PC-3 (cell line): ENCODE results near the gene A3GALT2. TPM values are rescaled to one million over a fixed set of nuclear protein-coding genes. Genes with fewer than 3 reads are reported as not detected.

Experiments
- ATAC-seq: fragments of 200-7000 bp; cut with Tn5 transposase; 2 replicates; pipeline ENCODE4 v1.9.1; 2020; ENCODE audit warnings: mild to moderate bottlenecking, moderate library complexity
- BruUV-seq: library from RNA; stranded (reverse); fragments of 400-500 nt; replicated peaks from 2 replicates; lab custom pipeline; 2021; lab: Mats Ljungman, UMichigan
- CTCF ChIA-PET: fragments of 300-600 bp; sonication (Branson Sonifier 250); formaldehyde crosslinking; loops from one replicate; lab custom pipeline; 2022; ENCODE audit warnings: antibody characterized with exemption; lab: Charles Lee
- POLR2A ChIA-PET: fragments of 300-600 bp; sonication (Branson Sonifier 250); formaldehyde crosslinking; loops from one replicate; lab custom pipeline; 2022; ENCODE audit warnings: antibody characterized with exemption; ENCODE audit not compliant: unreplicated experiment; lab: Charles Lee
- DNase-seq: peaks from one replicate; pipeline ENCODE4 v3.0.0-alpha.2; 2015
- H2AFZ ChIP-seq: fragments of 300-600 bp; sonication (generic); 2 replicates; pipeline ENCODE4 v1.6.0; 2016; ENCODE audit warnings: antibody characterized with exemption, low read length
- H3F3A ChIP-seq: fragments of 300-600 bp; sonication (generic); one replicate; pipeline ENCODE4 v1.6.0; 2017; ENCODE audit warnings: antibody characterized with exemption, low read length, control low read depth, mild to moderate bottlenecking; ENCODE audit not compliant: unreplicated experiment
- H3K27ac ChIP-seq: fragments of 300-600 bp; sonication (generic); 2 replicates; pipeline ENCODE4 v1.5.1; 2016; ENCODE audit warnings: mild to moderate bottlenecking, low read length
- H3K27me3 ChIP-seq: fragments of 300-600 bp; sonication (generic); 2 replicates; pipeline ENCODE4 v1.6.1; 2016; ENCODE audit warnings: low read length, mixed read lengths
- H3K36me3 ChIP-seq: fragments of 300-600 bp; sonication (generic); 2 replicates; pipeline ENCODE4 v1.6.1; 2016; ENCODE audit warnings: low read depth, mixed run types, low read length, mixed read lengths
- H3K4me1 ChIP-seq: fragments of 300-600 bp; sonication (generic); 2 replicates; pipeline ENCODE4 v1.5.1; 2016; ENCODE audit warnings: low read length; ENCODE audit not compliant: insufficient read depth
- H3K4me2 ChIP-seq: fragments of 300-600 bp; sonication (generic); 2 replicates; pipeline ENCODE4 v1.6.0; 2016; ENCODE audit warnings: low read length
- H3K4me3 ChIP-seq: fragments of 300-600 bp; sonication (generic); 2 replicates; pipeline ENCODE4 v1.5.1; 2016; ENCODE audit warnings: mild to moderate bottlenecking, low read length, mixed read lengths
- H3K79me2 ChIP-seq: fragments of 300-600 bp; sonication (generic); 2 replicates; pipeline ENCODE4 v1.6.1; 2017; ENCODE audit warnings: low read length, mixed read lengths
- H3K9ac ChIP-seq: fragments of 300-600 bp; sonication (generic); 2 replicates; pipeline ENCODE4 v1.6.0; 2016; ENCODE audit warnings: mild to moderate bottlenecking, low read length
- H3K9me2 ChIP-seq: fragments of 300-600 bp; sonication (generic); replicated peaks from 2 replicates; pipeline ENCODE4 v1.6.1; 2016; ENCODE audit warnings: mixed run types, low read length, mixed read lengths
- H3K9me3 ChIP-seq: fragments of 300-600 bp; sonication (generic); 2 replicates; pipeline ENCODE4 v1.6.1; 2016; ENCODE audit warnings: low read length, mixed read lengths
- H4K20me1 ChIP-seq: fragments of 300-600 bp; sonication (generic); 2 replicates; pipeline ENCODE4 v1.6.1; 2016; ENCODE audit warnings: low read length, mixed read lengths
- CTCF ChIP-seq: fragments of 300-600 bp; sonication (generic); conservative IDR thresholded peaks from 2 replicates; pipeline ENCODE4 v1.5.1; 2017; ENCODE audit warnings: antibody characterized with exemption, low read depth, mild to moderate bottlenecking, low read length
- EZH2 ChIP-seq: fragments of 300-600 bp; sonication (generic); IDR thresholded peaks from one replicate; pipeline ENCODE4 v1.6.1; 2017; ENCODE audit warnings: antibody characterized with exemption, mild to moderate bottlenecking, low read length; ENCODE audit not compliant: unreplicated experiment
- EZH2phosphoT487 ChIP-seq: fragments of 300-600 bp; sonication (generic); IDR thresholded peaks from 2 replicates; pipeline ENCODE4 v1.6.1; 2018; ENCODE audit warnings: mild to moderate bottlenecking, antibody characterized with exemption, low read length, borderline replicate concordance
- intact Hi-C: fragments of 100-400 bp; cut with micrococcal nuclease; formaldehyde crosslinking; loops from 2 replicates; pipeline ENCODE4 v1.9.0; 2023
- total RNA-seq: library from RNA; depleted of rRNA; stranded (reverse); fragments of >200 nt; gene quantifications from 2 replicates; pipeline ENCODE4 v1.2.3, GENCODE V29; 2014

The A3GALT2 gene
- total RNA-seq, 1 experiment from 2014 or later, result not detected

GRCh38 chr1:33322870-33323585, 2.1 kb upstream of the A3GALT2 start:
- POLR2A ChIA-PET, result interaction anchor here (0.6 kb wide), 1 partner anchor 16 kb away, joined by 3 read pairs; no protein-coding TSS in a partner anchor
- peaks cover 5% of the 10 kb centered on the region; the same call in 1 of the 2 replicates for H4K20me1 ChIP-seq
- H3K36me3 ChIP-seq, result peaks cover 54% of the 10 kb centered on the region

GRCh38 chr1:33322109-33322508, 1.2 kb upstream of the A3GALT2 start:
- ChIA-PET CTCF (no interaction called here), POLR2A (no interaction called here)
- Histone ChIP-seq H3K4me2 (no peak overlapping the region), H3K9ac (no peak overlapping the region), H3K4me3 (no peak overlapping the region), H3F3A (no peaks in the 10 kb centered on the region), H3K27me3 (no peaks in the 10 kb centered on the region), H3K9me3 (no peaks in the 10 kb centered on the region), H3K27ac (no peak overlapping the region), H3K36me3 (peaks cover 44% of the 10 kb centered on the region), H3K4me1 (peaks cover 10% of the 10 kb centered on the region), H3K9me2 (no peaks in the 10 kb centered on the region), H4K20me1 (peaks cover 4% of the 10 kb centered on the region; the same call in 1 of the 2 replicates), H2AFZ (no peak overlapping the region), H3K79me2 (no peaks in the 10 kb centered on the region)
- ATAC-seq (no peak; the same call in 1 of the 2 replicates), DNase-seq (no peak)
- no TSS peak for BruUV-seq
- TF ChIP-seq EZH2 (no peak), EZH2phosphoT487 (no peak), CTCF (no peak)
- intact Hi-C loops, result no loop called here

More at GRCh38 chr1:33322870-33323585, 2.1 kb upstream of the A3GALT2 start:
- BruUV-seq, result no TSS peak
- ATAC-seq, result no peak
- Histone ChIP-seq H3K9ac (no peak overlapping the region), H3F3A (peaks cover 4% of the 10 kb centered on the region), H3K9me3 (no peaks in the 10 kb centered on the region), H3K27ac (no peak overlapping the region), H3K79me2 (no peaks in the 10 kb centered on the region), H3K9me2 (no peaks in the 10 kb centered on the region), H3K27me3 (no peaks in the 10 kb centered on the region), H3K4me2 (no peak overlapping the region), H2AFZ (no peak overlapping the region), H3K4me1 (peaks cover 13% of the 10 kb centered on the region), H3K4me3 (no peak overlapping the region)
- intact Hi-C loops, result no loop called here
- CTCF ChIA-PET, result no interaction called here
- TF ChIP-seq EZH2phosphoT487 (no peak), CTCF (no peak), EZH2 (no peak)
- DNase-seq, result no peak

- Histone ChIP-seq H3K27me3 (no peaks in the 10 kb centered on the region), H3K4me1 (peaks cover 10% of the 10 kb centered on the region), H3K4me3 (no peak overlapping the region), H3F3A (no peaks in the 10 kb centered on the region), H3K9me2 (no peaks in the 10 kb centered on the region), H3K36me3 (peaks cover 36% of the 10 kb centered on the region), H3K27ac (no peak overlapping the region), H2AFZ (no peak overlapping the region), H3K79me2 (no peaks in the 10 kb centered on the region), H3K9me3 (no peaks in the 10 kb centered on the region), H3K9ac (no peak overlapping the region), H4K20me1 (no peaks in the 10 kb centered on the region; the same call in 1 of the 2 replicates), H3K4me2 (no peak overlapping the region)
- ChIA-PET POLR2A (interaction anchor here (0.6 kb wide), 1 partner anchor 64 kb away, joined by 11 read pairs; no protein-coding TSS in a partner anchor), CTCF (no interaction called here)
- ATAC-seq (peak; percentile 12), DNase-seq (no peak)
- BruUV-seq, result no TSS peak
- TF ChIP-seq EZH2, result no peak
- TF ChIP-seq EZH2phosphoT487, result no peak
- no peak for TF ChIP-seq CTCF
- intact Hi-C loops, result no loop called here
Measured at GRCh38 chr1:33321178-33321577, 280 bp upstream of the A3GALT2 start.
